NCI-H2081 treated with DMSO at 0.1 percent for 48 hours (cell line): ENCODE data around the gene IKZF5.

ENCODE experiments used
- DNase-seq: peaks from one replicate; lab custom pipeline; 2025; lab: John Stamatoyannopoulos, UW

Gene IKZF5

GRCh38 chr10:123016228-123016627 lies 7.6 kb upstream of the IKZF5 start:
- DNase-seq = no peak

GRCh38 chr10:123014772-123015171 lies 6.2 kb upstream of the IKZF5 start:
- DNase-seq = no peak

GRCh38 chr10:123013456-123014419 lies 5.1 kb upstream of the IKZF5 start:
- no peak for DNase-seq

GRCh38 chr10:123011987-123012386 lies 3.4 kb upstream of the IKZF5 start:
- no peak for DNase-seq

DNA sequence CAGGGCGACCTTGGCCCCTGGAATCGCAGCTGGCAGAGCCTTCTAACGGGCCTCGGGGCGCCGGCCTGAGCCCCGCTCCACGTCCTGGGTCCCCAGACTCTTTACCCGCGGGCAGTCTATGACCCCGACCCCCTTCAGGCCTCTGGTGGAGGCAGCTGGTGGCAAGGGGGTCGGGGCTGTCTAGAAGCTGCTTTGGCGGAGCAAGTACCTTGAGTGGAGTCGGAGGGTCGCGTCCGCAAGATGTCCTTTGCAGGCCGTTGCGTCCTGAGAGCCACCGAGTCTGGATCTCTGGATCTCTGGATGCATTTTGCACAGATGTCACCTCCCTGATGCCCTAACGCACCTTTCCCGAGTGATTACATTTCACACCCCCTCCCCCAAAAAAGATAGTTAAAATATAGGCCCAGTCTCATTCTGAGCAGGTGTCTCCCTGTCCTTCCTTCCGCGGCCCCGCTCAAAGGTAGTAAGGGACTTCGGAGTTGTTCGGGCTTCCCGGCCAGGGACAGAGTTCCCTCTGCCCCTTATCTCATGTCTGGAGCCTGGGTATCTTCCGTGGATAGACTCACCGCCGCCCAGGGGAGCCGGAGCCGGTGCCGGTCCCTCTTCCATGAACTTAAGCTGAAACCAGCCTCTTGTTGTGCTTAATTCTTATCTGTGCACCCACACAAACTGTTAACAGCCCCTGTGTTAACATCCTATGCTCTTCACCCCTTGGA lies 668 bp upstream of the IKZF5 start:
- DNase-seq = no peak

DNA sequence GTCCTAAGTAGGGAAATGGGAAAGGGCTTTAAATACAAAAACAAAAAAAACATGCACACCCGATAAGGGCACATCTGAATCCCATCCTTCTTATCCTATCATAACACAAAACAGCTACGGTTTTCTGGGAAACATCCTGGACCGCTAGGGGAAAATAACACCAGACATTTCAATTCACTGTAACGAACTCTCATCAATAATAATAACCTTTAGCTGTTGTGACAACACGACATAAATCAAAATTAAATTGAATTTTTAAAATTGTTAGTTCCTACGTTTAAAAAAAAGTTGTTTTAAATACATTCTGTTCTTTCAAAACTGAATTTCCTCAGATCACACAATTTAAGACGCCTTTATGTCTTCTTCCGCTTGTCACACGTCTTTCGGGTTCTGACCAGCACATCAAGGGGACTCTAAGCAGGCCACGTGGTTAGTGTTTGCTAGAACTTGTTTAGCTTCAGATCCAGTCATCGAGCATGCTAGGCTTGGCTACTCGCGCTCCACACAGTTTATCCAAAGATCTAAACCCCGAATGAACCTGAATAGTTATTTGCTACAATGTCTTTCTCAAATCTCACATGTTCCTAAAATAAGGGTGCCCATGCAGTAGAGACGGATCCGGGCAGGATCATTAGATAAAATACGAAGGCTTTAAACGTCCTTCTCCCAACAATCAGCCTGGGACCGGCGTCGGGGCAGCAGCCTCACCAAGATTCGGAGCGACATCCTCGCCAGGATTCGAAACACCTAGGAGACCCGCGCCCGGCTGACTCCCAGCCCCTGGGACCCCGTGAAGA lies 839 bp downstream of the IKZF5 start:
- no peak for DNase-seq

GRCh38 chr10:123004298-123004697 lies 4.3 kb downstream of the IKZF5 start:
- DNase-seq = no peak

- no peak for DNase-seq
These were observed 7.2 kb downstream of the IKZF5 start for GRCh38 chr10:123001370-123001769.

DNA sequence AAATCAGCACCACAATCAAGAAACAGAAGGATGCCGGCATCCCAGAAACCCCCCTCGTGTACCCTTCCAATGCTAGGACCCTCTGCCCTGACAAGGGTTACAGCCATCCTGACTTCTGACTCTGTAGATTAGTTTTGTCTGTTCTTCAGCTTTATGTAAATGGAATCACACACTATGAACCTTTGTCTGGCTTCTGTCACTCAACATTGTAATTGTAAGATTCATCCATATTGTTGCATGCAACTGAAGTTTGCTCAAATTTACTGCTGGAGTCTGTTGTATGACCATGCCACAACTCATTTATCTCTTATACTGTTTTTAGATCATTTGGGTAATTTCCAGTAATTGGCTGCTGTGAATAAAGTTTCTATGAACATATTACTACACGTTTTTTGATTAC lies 8.4 kb downstream of the IKZF5 start:
- no peak for DNase-seq

- DNase-seq = no peak
These were observed 9.2 kb downstream of the IKZF5 start for GRCh38 chr10:122999347-122999746.

DNA sequence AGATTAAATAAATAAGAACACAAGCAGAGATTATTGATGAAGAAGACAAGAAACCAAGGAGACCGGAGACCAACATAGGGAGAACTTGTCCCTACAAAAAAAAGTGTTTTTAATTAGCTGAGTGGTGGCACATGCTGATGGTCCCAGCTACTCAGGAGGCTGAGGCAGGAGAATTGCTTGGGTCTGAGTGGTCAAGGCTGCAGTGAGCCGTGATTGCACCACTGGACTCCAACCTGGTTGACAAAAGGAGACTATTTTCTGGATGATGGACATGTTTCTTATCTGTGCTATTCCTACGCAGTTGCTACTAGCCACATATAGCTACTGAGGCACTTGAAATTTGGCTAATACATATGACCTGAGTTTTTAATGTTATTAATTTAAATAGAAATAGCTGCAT lies 9.7 kb downstream of the IKZF5 start:
- no peak for DNase-seq

DNA sequence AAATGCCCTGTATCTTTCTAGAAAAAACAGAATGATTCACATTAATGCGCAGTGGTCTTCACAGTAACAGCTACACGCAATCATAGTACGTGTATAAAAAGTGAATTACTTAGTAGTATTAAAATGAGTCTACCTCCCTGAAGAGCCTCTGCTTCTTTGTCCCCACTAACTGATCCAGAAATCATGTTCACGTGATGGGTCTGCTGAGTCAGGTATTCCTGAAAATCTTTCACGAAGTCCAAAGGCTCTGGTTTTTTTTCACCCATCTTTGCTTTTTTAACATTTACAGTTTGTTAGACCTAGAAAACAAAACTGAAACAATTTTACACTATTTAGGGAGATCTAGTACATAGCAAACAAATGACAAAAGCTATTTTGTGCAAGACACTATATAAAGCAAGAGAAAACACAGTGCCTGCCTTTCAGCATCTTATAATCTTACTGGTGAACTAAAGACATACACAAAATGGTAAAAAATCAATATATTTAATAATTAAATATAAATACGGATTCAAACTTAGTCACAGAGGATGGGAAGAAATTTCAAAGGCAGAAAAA lies 10.2 kb downstream of the IKZF5 start:
- no peak for DNase-seq

DNA sequence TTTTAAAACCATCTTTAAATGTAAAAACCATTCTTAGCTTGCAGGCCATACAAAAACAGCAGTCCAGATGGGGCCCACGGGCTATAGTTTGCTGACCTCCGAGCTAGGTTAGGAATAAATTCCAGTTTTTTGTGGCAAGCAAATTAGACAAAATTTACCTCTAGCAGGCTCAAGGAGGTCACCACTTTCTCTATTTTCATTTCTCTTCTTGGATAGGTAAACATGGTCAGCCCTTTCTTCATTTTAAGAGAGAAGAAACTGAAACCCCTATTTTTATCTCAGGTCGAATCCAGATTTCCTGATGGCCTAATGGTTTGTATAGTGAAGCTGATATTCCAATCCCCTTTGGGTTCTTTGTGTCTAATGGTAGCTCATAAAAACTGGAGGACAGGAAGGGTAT lies 10.7 kb downstream of the IKZF5 start:
- no peak for DNase-seq

GRCh38 chr10:122995936-122996335 lies 12.7 kb downstream of the IKZF5 start:
- DNase-seq = no peak

- no peak for DNase-seq
These were observed 14.7 kb downstream of the IKZF5 start for GRCh38 chr10:122993797-122994336.

GRCh38 chr10:122992031-122992585 lies 16.5 kb downstream of the IKZF5 start:
- DNase-seq = no peak

- no peak for DNase-seq
These were observed 18.3 kb downstream of the IKZF5 start for GRCh38 chr10:122990278-122990677.

- no peak for DNase-seq
These were observed 20.1 kb downstream of the IKZF5 start for GRCh38 chr10:122988501-122988900.

GRCh38 chr10:122986335-122986734 lies 22.3 kb downstream of the IKZF5 start:
- no peak for DNase-seq

DNA sequence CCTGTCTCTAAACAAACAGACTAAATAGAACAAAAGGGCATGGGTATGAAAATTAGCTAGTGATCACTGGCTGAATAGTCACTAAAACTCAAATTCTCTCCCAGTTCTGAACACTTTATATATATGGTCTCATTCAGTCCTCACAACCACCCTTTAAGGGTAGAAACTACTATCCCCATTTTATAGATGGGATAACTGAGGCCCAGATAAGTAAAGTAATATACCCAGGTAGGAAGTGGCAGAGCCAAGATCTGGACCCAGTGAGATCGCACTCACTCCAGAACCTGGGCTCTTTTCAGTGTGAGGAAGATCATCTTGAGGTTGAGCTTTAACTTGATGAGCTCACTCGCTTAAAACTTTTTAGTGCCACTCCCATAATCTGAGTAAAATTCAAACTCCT lies 23.9 kb downstream of the IKZF5 start:
- DNase-seq = no peak

DNA sequence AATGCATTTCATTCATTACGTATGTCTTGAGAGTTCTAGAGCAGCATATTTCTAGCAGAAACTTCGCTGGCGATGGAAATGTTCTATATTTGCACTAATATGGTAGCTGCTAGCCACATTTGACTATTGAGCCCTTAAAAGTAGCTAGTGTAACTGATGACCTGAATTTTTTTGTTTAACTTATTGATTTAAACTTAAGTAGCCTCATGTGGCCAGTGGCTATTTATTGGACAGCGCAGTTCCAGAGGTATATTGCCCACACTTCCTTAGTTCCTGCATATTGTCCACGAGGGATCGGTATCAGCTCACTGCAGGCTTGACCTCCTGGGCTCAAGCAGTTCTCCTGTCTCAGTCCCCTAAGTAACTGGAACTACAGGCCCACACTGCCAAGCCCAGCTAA lies 24.7 kb downstream of the IKZF5 start:
- no peak for DNase-seq

GRCh38 chr10:122981066-122981464 lies 27.5 kb downstream of the IKZF5 start:
- DNase-seq = no peak
